ENCODE measurements around the gene ELK4. TPM values are rescaled to one million over a fixed set of nuclear protein-coding genes. Genes with fewer than 3 reads are reported as not detected.

Gene ELK4
- total and polyA plus RNA-seq, 10 donors: 8.5 to 109 (median 53.5) TPM

DNA sequence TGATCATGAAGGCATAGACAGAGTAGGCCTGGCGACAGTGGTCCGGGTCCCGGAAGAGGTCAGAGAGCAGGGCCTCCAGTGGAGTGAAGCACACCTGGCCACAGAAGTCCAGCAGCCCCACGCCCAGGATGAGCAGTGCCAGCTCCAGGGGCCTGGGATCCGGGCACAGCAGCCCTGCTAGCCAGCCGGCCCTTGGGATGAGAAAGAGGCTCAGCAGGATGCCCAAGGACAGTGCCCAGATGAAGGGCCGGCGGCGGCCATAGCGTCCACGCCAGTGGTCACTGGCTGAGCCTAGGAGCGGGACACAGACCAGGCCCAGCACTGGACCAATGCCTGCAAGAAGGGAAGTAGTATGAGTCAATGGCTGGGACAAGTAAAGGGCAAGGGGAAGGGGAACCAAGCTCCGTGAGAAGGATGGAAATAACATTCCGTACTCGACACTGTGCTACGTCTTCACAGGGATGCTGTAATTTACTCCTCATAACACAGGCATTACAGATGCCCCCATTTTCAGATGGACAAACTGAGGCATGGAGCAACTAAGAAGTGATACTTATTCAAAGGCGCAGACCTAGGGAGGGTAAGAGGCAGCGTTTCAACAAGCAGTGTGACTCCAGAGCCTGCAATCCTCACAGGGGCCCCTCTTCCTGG is 31.6 kb upstream of the ELK4 start:
- H3K27me3 ChIP-seq (replicated peaks in 1 of 7): no peaks in the 10 kb centered on the region
- H3K9me3 ChIP-seq: no peaks in the 10 kb centered on the region
- no peak for DNase-seq
- H3K27ac ChIP-seq: peak overlapping the region; percentile 15 to 82 (median 62)
- no peak overlapping the region for H3K4me3 ChIP-seq
- intact Hi-C loops (cut with DNase I; ENCODE audit: low total_unique reads): no loop called here
- H3K36me3 ChIP-seq: peaks cover 0 to 54% (median 12%) of the 10 kb centered on the region in 6 donors
- TF ChIP-seq POLR2AphosphoS5 (IDR thresholded peaks at IDR 0.05): peak in 1 of 3 donors; percentile 10
- no peak for TF ChIP-seq CTCF (IDR thresholded peaks at IDR 0.05 in 8 of 11, conservative IDR thresholded peaks at IDR 0.05 in 3 of 11)
- peaks cover 35 to 100% (median 79%) of the 10 kb centered on the region in 6 donors for H3K4me1 ChIP-seq
- 82 to 91% (median 87%) methylated on average over 18 of the region's 18 CpGs for WGBS, 5 donors

DNA sequence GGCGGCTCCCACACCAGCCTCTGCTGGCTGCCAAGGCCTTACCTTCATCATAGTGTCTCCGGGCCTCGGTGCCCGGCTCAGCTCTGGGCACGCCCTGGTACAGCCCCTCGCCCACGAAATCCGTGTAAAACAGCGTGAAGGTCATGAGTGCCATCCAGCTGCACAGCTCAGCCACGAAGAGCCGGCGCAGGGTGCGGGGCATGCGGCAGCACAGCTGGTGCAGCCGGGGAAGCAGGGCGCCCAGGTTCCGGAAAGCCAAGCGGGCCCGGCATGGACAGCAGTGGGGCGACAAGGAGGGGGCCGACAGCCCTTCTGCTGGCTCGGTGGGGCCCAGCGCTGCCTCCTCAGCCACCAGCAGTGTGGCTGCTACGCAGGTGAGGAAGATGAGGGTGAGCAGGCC is 31.0 kb upstream of the ELK4 start:
- H3K27me3 ChIP-seq (replicated peaks in 1 of 7): no peaks in the 10 kb centered on the region
- WGBS, 5 donors: 93 to 94% (median 94%) methylated on average over 11 to 24 of the region's 24 CpGs
- no peak for DNase-seq
- H3K4me3 ChIP-seq: no peak overlapping the region
- H3K36me3 ChIP-seq: peaks cover 0 to 60% (median 12%) of the 10 kb centered on the region in 6 donors
- intact Hi-C loops (cut with DNase I; ENCODE audit: low total_unique reads): no loop called here
- peak overlapping the region in 4 of 8 donors; percentile 22 to 82 (median 60) for H3K27ac ChIP-seq
- TF ChIP-seq POLR2AphosphoS5 (IDR thresholded peaks at IDR 0.05) (peak in 2 of 3 donors; percentile 2 to 34), POLR2A (IDR thresholded peaks at IDR 0.05) (no peak)
- no peaks in the 10 kb centered on the region for H3K9me3 ChIP-seq
- H3K4me1 ChIP-seq: peaks cover 31 to 98% (median 72%) of the 10 kb centered on the region in 6 donors

DNA sequence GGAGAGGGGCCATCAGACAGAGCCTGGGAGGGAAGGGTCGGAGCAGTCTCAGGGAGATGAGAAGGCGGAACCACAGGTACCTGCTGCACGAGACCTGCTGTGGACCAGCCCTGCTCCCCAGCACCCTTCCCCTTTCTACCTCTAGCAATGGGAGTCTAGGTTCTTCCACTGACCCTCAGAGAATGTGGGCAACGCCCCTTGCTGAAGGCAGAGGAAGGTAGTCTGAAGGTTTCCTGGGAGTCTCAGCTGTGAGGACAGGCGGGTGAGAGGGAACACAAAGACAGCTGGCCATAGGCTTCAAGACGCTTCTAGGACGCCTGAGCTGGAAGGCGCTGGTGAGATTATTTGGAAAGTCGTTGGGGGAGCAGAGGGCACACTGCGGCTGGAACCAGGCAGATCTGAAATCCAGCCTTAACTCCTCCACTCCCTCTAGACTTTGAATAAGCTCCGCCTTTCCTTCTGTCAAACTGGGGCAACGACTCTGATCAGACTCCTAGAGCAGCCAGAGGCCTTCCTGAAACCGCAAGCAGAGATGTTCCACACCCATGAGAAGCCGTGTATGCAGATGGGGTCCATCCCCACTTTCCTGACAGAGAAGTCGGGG is 30.4 kb upstream of the ELK4 start:
- Histone ChIP-seq H3K4me1 (peaks cover 30 to 98% (median 67%) of the 10 kb centered on the region in 6 donors), H3K27me3 (replicated peaks in 1 of 7) (no peaks in the 10 kb centered on the region), H3K36me3 (peaks cover 0 to 61% (median 12%) of the 10 kb centered on the region in 6 donors), H3K27ac (peak overlapping the region in 4 of 8 donors; percentile 29 to 82 (median 60)), H3K9me3 (no peaks in the 10 kb centered on the region), H3K4me3 (no peak overlapping the region)
- TF ChIP-seq POLR2AphosphoS5 (IDR thresholded peaks at IDR 0.05) (no peak), POLR2A (IDR thresholded peaks at IDR 0.05) (no peak), CTCF (IDR thresholded peaks at IDR 0.05 in 8 of 11, conservative IDR thresholded peaks at IDR 0.05 in 3 of 11) (no peak)
- intact Hi-C loops (cut with DNase I; ENCODE audit: low total_unique reads): no loop called here
- 83 to 90% (median 86%) methylated on average over 15 of the region's 15 CpGs for WGBS, 5 donors
- DNase-seq: peak; percentile 55

DNA sequence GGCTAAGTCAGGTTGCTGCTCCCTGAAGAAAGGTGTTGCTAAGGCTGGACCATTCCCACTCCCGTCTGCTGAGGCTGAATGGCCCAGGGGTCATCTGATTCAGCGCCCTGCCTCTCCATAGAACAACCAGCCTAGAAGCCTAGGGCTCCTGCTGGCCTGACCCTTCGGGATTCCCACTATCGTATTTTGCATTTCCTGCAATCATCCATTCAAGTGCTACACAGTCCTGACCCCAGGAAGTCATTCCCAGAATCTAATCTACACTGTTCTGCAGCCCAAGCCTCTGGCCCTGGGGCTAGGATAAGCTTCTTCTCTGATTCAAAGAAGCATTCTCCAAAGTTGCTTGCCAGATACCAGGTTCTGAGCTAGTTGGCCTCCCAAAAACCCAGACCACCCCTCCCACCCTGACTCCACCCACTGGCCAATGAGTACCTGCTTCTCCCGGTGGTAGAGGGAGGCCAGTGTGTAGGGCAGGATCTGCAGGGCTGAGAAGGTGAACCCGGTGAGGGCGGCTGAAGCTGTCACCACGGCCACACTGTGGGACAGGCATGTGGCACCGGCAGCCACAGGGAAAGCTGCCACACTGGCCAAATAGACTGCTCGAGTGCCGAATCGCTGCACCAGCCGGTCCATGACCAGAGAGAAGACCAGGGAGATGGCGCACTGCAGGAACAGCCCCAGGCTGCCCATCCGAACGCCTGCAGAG is 29.8 kb upstream of the ELK4 start:
- Histone ChIP-seq H3K4me3 (no peak overlapping the region), H3K9me3 (no peaks in the 10 kb centered on the region), H3K4me1 (peaks cover 23 to 91% (median 60%) of the 10 kb centered on the region in 6 donors), H3K27ac (peak overlapping the region in 4 of 8 donors; percentile 29 to 82 (median 60)), H3K27me3 (replicated peaks in 1 of 7) (no peaks in the 10 kb centered on the region), H3K36me3 (peaks cover 0 to 61% (median 12%) of the 10 kb centered on the region in 6 donors)
- 70 to 87% (median 82%) methylated on average over 16 of the region's 16 CpGs for WGBS, 5 donors
- peak; percentile 72 for DNase-seq
- intact Hi-C loops (cut with DNase I; ENCODE audit: low total_unique reads): no loop called here
- TF ChIP-seq POLR2A (IDR thresholded peaks at IDR 0.05): no peak
- peak in 2 of 3 donors; percentile 4 to 30 for TF ChIP-seq POLR2AphosphoS5 (IDR thresholded peaks at IDR 0.05)
